Measurements from ENCODE around the gene DYNAP.

Gene DYNAP

GRCh38 chr18:54641734-54642133 lies 50.7 kb downstream of the DYNAP start:
- H3K9me3 ChIP-seq (ENCODE audit: control insufficient read depth in 1 of 2, low read length in 2 of 2), result no peaks in the 10 kb centered on the region
- no peak overlapping the region for H3K4me3 ChIP-seq (ENCODE audit: low read depth in 1 of 2, low read length in 2 of 2)
- H3K4me1 ChIP-seq (ENCODE audit: control insufficient read depth in 1 of 2, insufficient read depth in 2 of 2, low read length in 2 of 2), result no peaks in the 10 kb centered on the region
- H3K27me3 ChIP-seq (ENCODE audit: low read depth, low read length), result no peaks in the 10 kb centered on the region
- no peaks in the 10 kb centered on the region for H3K36me3 ChIP-seq (ENCODE audit: control insufficient read depth in 1 of 2, insufficient read depth in 2 of 2, low read length in 2 of 2)
- H3K27ac ChIP-seq (ENCODE audit: low read length), result no peak overlapping the region

GRCh38 chr18:54647176-54647575 lies 56.1 kb downstream of the DYNAP start:
- H3K4me1 ChIP-seq (ENCODE audit: control insufficient read depth in 1 of 2, insufficient read depth in 2 of 2, low read length in 2 of 2), result no peaks in the 10 kb centered on the region
- H3K27me3 ChIP-seq (ENCODE audit: low read depth, low read length), result no peaks in the 10 kb centered on the region

More at GRCh38 chr18:54647176-54647575, 56.1 kb downstream of the DYNAP start:
- Histone ChIP-seq H3K27ac (ENCODE audit: low read length) (no peak overlapping the region), H3K4me3 (ENCODE audit: low read depth in 1 of 2, low read length in 2 of 2) (no peak overlapping the region), H3K9me3 (ENCODE audit: control insufficient read depth in 1 of 2, low read length in 2 of 2) (no peaks in the 10 kb centered on the region), H3K36me3 (ENCODE audit: control insufficient read depth in 1 of 2, insufficient read depth in 2 of 2, low read length in 2 of 2) (no peaks in the 10 kb centered on the region)
